Keratinocyte (primary cell): ENCODE results near the gene TBC1D22B. TPM values are rescaled to one million over a fixed set of nuclear protein-coding genes. Genes with fewer than 3 reads are reported as not detected.

Source experiments
- DNase-seq: peaks from one replicate; pipeline ENCODE4 v3.0.0-alpha.2; 2011; ENCODE audit warnings: low read depth, missing footprints, low spot score
- FAIRE-seq: peaks from 2 replicates; lab custom pipeline; 2011; peaks lifted over from hg19 to GRCh38; lab: Jason Lieb, UNC
- H2AFZ ChIP-seq: 2 replicates; pipeline ENCODE4 v1.6.0; 2012; ENCODE audit warnings: low read length, control low read depth, inconsistent platforms; ENCODE audit not compliant: control insufficient read depth
- H3K27ac ChIP-seq: 2 replicates; pipeline ENCODE4 v1.5.1; 2011; ENCODE audit warnings: low read length; ENCODE audit not compliant: control insufficient read depth, insufficient read depth
- H3K27me3 ChIP-seq: 3 replicates; pipeline ENCODE4 v1.6.0; 2011; ENCODE audit warnings: low read length; ENCODE audit not compliant: control insufficient read depth, insufficient read depth; ENCODE audit errors: extremely low read depth
- H3K36me3 ChIP-seq, 2 experiments: 2 replicates in 1 of 2; 3 replicates in 1 of 2; pipeline ENCODE4 v1.5.1; 2011; ENCODE audit warnings: low read length in 2 of 2, mild to moderate bottlenecking in 1 of 2; ENCODE audit not compliant: control insufficient read depth in 2 of 2, insufficient read depth in 2 of 2; ENCODE audit errors: extremely low read depth in 1 of 2
- H3K4me1 ChIP-seq: 3 replicates; pipeline ENCODE4 v1.5.1; 2011; ENCODE audit warnings: low read length; ENCODE audit not compliant: control insufficient read depth, insufficient read depth; ENCODE audit errors: extremely low read depth
- H3K4me2 ChIP-seq: 3 replicates; pipeline ENCODE4 v1.6.0; 2011; ENCODE audit warnings: low read depth, low read length; ENCODE audit not compliant: control insufficient read depth, insufficient read depth; ENCODE audit errors: extremely low read depth
- H3K4me3 ChIP-seq, 3 experiments: fragments of 200-600 bp in 1 of 3; sonication (generic) in 1 of 3; 2 replicates in 2 of 3; 3 replicates in 1 of 3; pipeline ENCODE4 v1.5.1; 2011 to 2016; ENCODE audit warnings: low read length in 3 of 3, mild to moderate bottlenecking in 3 of 3, control low read depth in 2 of 3, inconsistent platforms in 1 of 3, low read depth in 1 of 3, mixed read lengths in 1 of 3, mixed run types in 1 of 3, moderate library complexity in 1 of 3; ENCODE audit not compliant: control insufficient read depth in 2 of 3, insufficient read depth in 2 of 3; ENCODE audit errors: extremely low read depth in 1 of 3
- H3K79me2 ChIP-seq: 2 replicates; pipeline ENCODE4 v1.6.0; 2012; ENCODE audit warnings: low read length; ENCODE audit not compliant: control insufficient read depth, insufficient read depth
- H3K9ac ChIP-seq: 3 replicates; pipeline ENCODE4 v1.6.0; 2011; ENCODE audit warnings: low read length; ENCODE audit not compliant: control insufficient read depth, insufficient read depth; ENCODE audit errors: extremely low read depth
- H3K9me1 ChIP-seq: 3 replicates; pipeline ENCODE4 v1.6.0; 2011; ENCODE audit warnings: low read length; ENCODE audit not compliant: control insufficient read depth, insufficient read depth; ENCODE audit errors: extremely low read depth
- H3K9me3 ChIP-seq: 2 replicates; pipeline ENCODE4 v1.5.1; 2012; ENCODE audit warnings: low read depth, low read length; ENCODE audit not compliant: control insufficient read depth
- H4K20me1 ChIP-seq: 3 replicates; pipeline ENCODE4 v1.6.0; 2011; ENCODE audit warnings: low read length; ENCODE audit not compliant: control insufficient read depth, insufficient read depth; ENCODE audit errors: extremely low read depth
- EZH2 ChIP-seq: IDR thresholded peaks from one replicate; pipeline ENCODE4 v1.6.1; 2012; ENCODE audit warnings: inconsistent platforms, mild to moderate bottlenecking, low read length, moderate library complexity
- dilution Hi-C: fragments of 300-500 bp; cut with MboI; formaldehyde crosslinking; loops from one replicate; pipeline ENCODE4 v1.7.0; 2020; ENCODE audit warnings: low sequenced_read_pairs; ENCODE audit not compliant: extremely low pct_ligation_motif_present
- polyA plus RNA-seq, 5 experiments: library from polyadenylated mRNA; depleted of rRNA in 3 of 5; stranded (reverse) in 3 of 5; stranded (forward) in 1 of 5; unstranded in 1 of 5; fragments of >200 nt; gene quantifications; 1 replicate in 1 of 5; 2 replicates in 3 of 5; 3 replicates in 1 of 5; pipeline versions ENCODE4 v1.2.1 to v1.2.3, GENCODE V29; 2011 to 2012; ENCODE audit warnings: missing spikeins in 2 of 5, low read depth in 1 of 5, low replicate concordance in 1 of 5
- TF ChIP-seq, protein P1 (sequence below), 3 experiments: IDR thresholded peaks in 1 of 3; conservative IDR thresholded peaks in 1 of 3; optimal IDR thresholded peaks in 1 of 3; 2 replicates in 2 of 3; 3 replicates in 1 of 3; pipeline versions ENCODE3 to v1.5.1; 2011; ENCODE audit warnings: low read length in 3 of 3, mild to moderate bottlenecking in 3 of 3, moderate library complexity in 2 of 3, control low read depth in 1 of 3, inconsistent platforms in 1 of 3; ENCODE audit not compliant: insufficient read depth in 2 of 3; ENCODE audit errors: extremely low read depth in 1 of 3

Gene TBC1D22B
- polyA plus RNA-seq, 1 donor (not counting 4 experiments of a cell fraction or from before 2014, with no cell fraction given) = 5.9 TPM

DNA sequence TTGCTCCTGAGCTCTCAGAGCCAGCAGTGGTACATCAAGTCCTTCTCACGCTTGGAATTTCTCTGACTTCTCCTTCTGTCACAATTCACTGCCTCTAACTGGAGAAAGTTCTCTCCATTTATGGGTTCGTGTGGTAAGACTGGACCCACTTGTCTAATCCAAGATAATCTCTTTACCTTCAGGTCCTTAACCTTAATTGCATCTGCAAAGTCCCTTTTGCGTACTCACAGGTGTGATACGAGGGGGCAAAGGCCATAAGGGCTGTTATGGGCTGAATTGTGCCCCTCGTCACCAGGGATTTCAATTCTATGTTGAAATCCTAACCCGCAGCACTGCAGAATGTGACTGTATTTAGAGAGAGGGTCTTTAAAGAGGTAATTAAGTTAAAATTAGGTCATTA is 27.5 kb upstream of the TBC1D22B start:
- Histone ChIP-seq H3K9ac (no peak overlapping the region), H3K27me3 (no peaks in the 10 kb centered on the region), H3K4me1 (no peaks in the 10 kb centered on the region), H3K36me3 (no peaks in the 10 kb centered on the region), H3K79me2 (no peaks in the 10 kb centered on the region), H2AFZ (no peak overlapping the region), H4K20me1 (no peaks in the 10 kb centered on the region), H3K9me3 (no peaks in the 10 kb centered on the region), H3K27ac (no peak overlapping the region), H3K9me1 (no peaks in the 10 kb centered on the region), H3K4me2 (no peak overlapping the region), H3K4me3 (no peak overlapping the region)
- DNase-seq (no peak), FAIRE-seq (no peak)
- dilution Hi-C loops = no loop called here
- TF ChIP-seq, protein P1, sequence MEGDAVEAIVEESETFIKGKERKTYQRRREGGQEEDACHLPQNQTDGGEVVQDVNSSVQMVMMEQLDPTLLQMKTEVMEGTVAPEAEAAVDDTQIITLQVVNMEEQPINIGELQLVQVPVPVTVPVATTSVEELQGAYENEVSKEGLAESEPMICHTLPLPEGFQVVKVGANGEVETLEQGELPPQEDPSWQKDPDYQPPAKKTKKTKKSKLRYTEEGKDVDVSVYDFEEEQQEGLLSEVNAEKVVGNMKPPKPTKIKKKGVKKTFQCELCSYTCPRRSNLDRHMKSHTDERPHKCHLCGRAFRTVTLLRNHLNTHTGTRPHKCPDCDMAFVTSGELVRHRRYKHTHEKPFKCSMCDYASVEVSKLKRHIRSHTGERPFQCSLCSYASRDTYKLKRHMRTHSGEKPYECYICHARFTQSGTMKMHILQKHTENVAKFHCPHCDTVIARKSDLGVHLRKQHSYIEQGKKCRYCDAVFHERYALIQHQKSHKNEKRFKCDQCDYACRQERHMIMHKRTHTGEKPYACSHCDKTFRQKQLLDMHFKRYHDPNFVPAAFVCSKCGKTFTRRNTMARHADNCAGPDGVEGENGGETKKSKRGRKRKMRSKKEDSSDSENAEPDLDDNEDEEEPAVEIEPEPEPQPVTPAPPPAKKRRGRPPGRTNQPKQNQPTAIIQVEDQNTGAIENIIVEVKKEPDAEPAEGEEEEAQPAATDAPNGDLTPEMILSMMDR (optimal IDR thresholded peaks at IDR 0.05 in 1 of 3, IDR thresholded peaks at IDR 0.05 in 1 of 3, conservative IDR thresholded peaks at IDR 0.05 in 1 of 3; ENCODE audit: extremely low read depth in 1 of 3, insufficient read depth in 2 of 3, low read length in 3 of 3) = no peak
- no peak for TF ChIP-seq EZH2

DNA sequence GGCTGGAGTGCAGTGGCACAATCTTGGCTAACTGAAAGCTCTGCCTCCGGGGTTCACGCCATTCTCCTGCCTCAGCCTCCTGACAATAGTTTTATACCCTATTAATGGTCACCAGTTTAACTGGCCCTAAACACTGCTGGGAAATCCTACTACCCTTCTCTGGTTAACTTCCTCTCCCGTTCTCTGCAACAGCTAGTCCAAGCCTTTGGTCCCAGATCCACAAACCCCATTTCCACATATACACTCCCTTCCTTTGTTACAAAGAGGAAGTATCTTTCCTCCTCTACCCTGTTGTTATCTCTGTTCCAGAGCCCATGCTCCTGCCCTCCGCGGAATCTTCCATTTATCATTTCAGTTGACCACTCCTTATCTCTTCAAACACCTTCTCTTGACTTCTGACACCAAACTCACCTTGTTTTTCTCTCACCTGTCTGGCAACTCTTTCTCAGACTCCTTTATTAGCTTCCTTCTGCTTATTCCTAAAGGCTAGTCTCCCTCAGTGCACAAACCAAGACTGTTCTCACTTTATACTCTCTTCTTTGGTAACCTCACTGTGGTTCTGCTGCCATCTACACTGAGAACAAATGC is 25.0 kb upstream of the TBC1D22B start:
- Histone ChIP-seq H3K9me1 (no peaks in the 10 kb centered on the region), H2AFZ (no peak overlapping the region), H3K27ac (no peak overlapping the region), H3K9me3 (no peaks in the 10 kb centered on the region), H3K79me2 (no peaks in the 10 kb centered on the region), H3K4me3 (no peak overlapping the region), H3K4me2 (no peak overlapping the region), H3K36me3 (no peaks in the 10 kb centered on the region), H3K9ac (no peak overlapping the region), H3K4me1 (peaks cover 5% of the 10 kb centered on the region), H4K20me1 (no peaks in the 10 kb centered on the region), H3K27me3 (no peaks in the 10 kb centered on the region)
- DNase-seq (no peak), FAIRE-seq (no peak)
- TF ChIP-seq EZH2 = no peak
- TF ChIP-seq, protein P1 (optimal IDR thresholded peaks at IDR 0.05 in 1 of 3, IDR thresholded peaks at IDR 0.05 in 1 of 3, conservative IDR thresholded peaks at IDR 0.05 in 1 of 3; ENCODE audit: extremely low read depth in 1 of 3, insufficient read depth in 2 of 3, low read length in 3 of 3) = no peak
- dilution Hi-C loops = no loop called here
